ENCODE results near the gene ACSF3.

- TF ChIP-seq CTCF (conservative IDR thresholded peaks at IDR 0.05; ENCODE audit: low read depth, low read length): no peak
- TF ChIP-seq EZH2phosphoT487 (IDR thresholded peaks at IDR 0.05; ENCODE audit: borderline replicate concordance, low read length): no peak
- TF ChIP-seq EZH2 (IDR thresholded peaks at IDR 0.05; ENCODE audit: low read length, unreplicated experiment): no peak
Measured at GRCh38 chr16:89200124-89200849, 106.6 kb downstream of the ACSF3 start, which contains the start of gene SLC22A31.
